ENCODE measurements around the gene RPL10. TPM values are rescaled to one million over a fixed set of nuclear protein-coding genes. Genes with fewer than 3 reads are reported as not detected.

Gene RPL10
- total RNA-seq, result 1,000 to 10,000 TPM; 2,221 to 4,479 TPM

DNA sequence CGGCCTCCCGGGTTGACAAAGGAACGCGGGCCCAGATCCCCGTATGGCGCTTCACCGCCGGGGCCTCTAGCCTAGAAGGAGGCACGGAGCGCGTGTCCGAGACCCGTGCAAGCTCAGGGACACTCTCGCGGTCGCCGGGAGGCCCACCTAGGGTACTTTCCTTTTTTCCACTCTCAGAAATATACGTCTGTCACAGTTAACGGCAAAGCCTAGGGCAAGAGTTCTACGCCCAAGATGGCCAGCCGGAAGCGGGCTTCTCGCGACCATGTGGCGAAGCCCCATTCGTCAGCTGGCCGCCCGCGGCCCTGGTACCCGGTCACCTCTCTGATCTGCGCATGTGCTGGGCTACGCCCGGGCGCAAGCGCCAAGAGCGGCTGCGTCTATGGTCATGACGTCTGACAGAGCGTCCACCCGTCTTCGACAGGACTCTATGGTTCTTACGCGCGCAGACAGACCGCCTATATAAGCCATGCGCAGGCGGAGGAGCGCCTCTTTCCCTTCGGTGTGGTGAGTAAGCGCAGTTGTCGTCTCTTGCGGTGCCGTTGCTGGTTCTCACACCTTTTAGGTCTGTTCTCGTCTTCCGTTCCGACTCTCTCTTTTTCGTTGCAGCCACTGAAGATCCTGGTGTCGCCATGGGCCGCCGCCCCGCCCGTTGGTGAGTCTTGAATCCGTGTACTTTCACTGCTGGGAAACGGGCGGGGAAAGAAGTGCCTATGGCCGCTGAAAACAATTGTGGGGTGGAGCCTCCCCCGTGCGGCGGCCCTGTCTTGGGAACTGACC is at the start of gene RPL10:
Gene RPL10 (plus strand): TSS at position 490 of the 780 bp plus-strand sequence. CDS start 143 bp downstream, at position 633.
- Histone ChIP-seq H3K4me1 (ENCODE audit: control insufficient read depth in 1 of 2, low read depth in 2 of 2) (peaks cover 6 to 20% of the 10 kb centered on the region in 2 donors), H3K9me3 (no peaks in the 10 kb centered on the region), H3K4me3 (peak within 1 kb of the TSS; percentile 91), H3K27me3 (replicated peaks; ENCODE audit: insufficient read depth) (no peaks in the 10 kb centered on the region), H3K36me3 (peaks cover 18% of the 10 kb centered on the region), H3K27ac (peak within 1 kb of the TSS; percentile 98)
- TF ChIP-seq, protein P1, sequence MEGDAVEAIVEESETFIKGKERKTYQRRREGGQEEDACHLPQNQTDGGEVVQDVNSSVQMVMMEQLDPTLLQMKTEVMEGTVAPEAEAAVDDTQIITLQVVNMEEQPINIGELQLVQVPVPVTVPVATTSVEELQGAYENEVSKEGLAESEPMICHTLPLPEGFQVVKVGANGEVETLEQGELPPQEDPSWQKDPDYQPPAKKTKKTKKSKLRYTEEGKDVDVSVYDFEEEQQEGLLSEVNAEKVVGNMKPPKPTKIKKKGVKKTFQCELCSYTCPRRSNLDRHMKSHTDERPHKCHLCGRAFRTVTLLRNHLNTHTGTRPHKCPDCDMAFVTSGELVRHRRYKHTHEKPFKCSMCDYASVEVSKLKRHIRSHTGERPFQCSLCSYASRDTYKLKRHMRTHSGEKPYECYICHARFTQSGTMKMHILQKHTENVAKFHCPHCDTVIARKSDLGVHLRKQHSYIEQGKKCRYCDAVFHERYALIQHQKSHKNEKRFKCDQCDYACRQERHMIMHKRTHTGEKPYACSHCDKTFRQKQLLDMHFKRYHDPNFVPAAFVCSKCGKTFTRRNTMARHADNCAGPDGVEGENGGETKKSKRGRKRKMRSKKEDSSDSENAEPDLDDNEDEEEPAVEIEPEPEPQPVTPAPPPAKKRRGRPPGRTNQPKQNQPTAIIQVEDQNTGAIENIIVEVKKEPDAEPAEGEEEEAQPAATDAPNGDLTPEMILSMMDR (IDR thresholded peaks at IDR 0.05), result no peak
- DNase-seq (ENCODE audit: low spot score), result peak; percentile 62
- peak; percentile 87 for ATAC-seq (ENCODE audit: insufficient number of reproducible peaks, low FRiP score, low read depth)

DNA sequence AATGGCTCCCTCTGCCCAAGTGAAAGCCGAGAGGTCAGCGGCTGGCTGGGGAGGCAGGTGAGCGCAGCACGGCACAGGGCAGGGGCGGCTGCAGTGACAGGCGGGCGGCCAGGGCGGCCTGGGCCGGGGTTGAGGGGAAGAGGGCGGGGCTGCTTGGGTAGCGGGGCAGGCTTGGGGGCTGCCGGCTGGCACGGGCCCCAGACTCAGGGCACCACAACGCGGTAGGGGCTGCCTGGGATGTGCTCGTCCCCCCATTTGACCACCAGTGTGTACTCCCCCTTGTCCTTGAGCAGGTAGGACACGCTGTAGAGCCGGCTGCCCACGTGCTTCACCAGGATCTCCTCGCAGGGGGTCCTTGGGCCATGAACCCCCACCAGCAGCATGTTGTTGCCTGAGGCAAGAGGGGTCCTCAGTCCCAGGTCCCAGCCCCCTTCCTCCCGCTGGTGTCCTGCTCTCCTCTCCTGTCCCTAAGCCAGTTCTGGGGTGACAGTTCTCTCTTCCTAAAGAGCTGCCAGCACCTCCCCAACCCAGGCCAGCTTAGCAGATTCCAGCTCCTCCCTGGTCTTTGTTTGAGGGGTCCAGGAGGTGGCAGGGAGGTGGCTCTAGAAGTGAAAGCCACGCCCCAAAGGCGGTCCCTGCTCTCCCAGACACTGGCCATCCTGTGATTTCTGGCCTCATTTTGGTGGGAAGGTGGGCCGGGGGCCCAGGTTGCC is 49.4 kb upstream of the RPL10 start:
- H3K27me3 ChIP-seq (replicated peaks; ENCODE audit: insufficient read depth), result no peaks in the 10 kb centered on the region
- no peak for DNase-seq (ENCODE audit: low spot score)
- TF ChIP-seq, protein P1 (IDR thresholded peaks at IDR 0.05), result no peak
- H3K27ac ChIP-seq, result peak overlapping the region; percentile 47 to 49
- ATAC-seq (ENCODE audit: insufficient number of reproducible peaks, low FRiP score, low read depth), result no peak
- no peaks in the 10 kb centered on the region for H3K9me3 ChIP-seq
- no peaks in the 10 kb centered on the region for H3K4me1 ChIP-seq (ENCODE audit: control insufficient read depth in 1 of 2, low read depth in 2 of 2)
- H3K4me3 ChIP-seq, result no peak overlapping the region
- peaks cover 51% of the 10 kb centered on the region for H3K36me3 ChIP-seq

DNA sequence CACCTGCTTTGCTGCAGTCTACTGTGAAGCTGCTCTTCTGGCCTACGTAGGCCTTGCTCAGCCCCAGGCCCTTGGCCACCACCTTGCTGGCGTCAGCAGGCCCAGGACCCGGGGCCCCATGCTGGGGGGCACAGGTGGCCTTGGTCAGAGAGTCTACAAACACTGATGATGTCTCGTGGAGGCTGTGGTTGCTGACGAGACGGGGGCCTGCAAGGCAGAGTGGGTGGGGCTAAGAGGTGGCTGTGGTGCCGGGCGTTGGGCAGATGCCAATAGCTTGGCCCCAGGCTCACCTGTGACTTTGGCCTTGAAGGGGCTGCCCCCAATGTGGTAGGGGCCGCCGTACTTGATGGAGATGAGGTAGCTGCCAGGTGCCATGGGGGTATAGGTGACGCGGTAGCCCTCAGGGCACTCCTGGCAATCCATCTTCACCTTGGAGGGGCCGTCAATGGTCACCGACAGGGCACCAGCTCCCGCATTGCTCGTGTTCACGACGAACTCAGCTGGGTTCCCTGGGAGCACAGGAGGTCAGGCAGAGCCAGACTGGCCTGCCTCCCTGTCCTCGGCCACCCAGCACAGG is 48.7 kb upstream of the RPL10 start:
- no peaks in the 10 kb centered on the region for H3K27me3 ChIP-seq (replicated peaks; ENCODE audit: insufficient read depth)
- H3K9me3 ChIP-seq, result no peaks in the 10 kb centered on the region
- peaks cover 55% of the 10 kb centered on the region for H3K36me3 ChIP-seq
- ATAC-seq (ENCODE audit: insufficient number of reproducible peaks, low FRiP score, low read depth), result no peak
- no peaks in the 10 kb centered on the region for H3K4me1 ChIP-seq (ENCODE audit: control insufficient read depth in 1 of 2, low read depth in 2 of 2)
- TF ChIP-seq, protein P1 (IDR thresholded peaks at IDR 0.05), result no peak
- no peak overlapping the region for H3K4me3 ChIP-seq
- peak overlapping the region; percentile 47 to 49 for H3K27ac ChIP-seq
- no peak for DNase-seq (ENCODE audit: low spot score)

DNA sequence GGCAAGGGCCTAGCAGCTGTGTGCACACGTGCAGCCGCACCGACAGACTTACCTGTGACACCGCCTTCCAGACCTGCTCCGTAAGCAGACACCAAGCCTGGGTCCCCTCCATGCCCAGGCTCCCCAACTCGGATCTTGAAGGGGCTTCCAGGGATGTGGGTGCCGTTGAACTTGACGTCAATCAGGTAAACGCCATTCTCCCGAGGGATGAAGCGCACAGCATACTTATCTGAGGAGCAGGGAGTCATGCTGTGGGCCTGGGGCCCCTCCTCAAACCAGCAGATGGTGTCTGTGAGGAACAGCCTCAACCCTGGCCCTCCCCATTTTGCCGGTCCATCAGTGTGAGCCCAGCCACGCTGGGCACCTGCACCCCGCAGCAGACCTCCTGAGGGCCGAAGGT is 48.2 kb upstream of the RPL10 start:
- Histone ChIP-seq H3K9me3 (no peaks in the 10 kb centered on the region), H3K27ac (peak overlapping the region in 1 of 2 donors; percentile 17), H3K4me3 (no peak overlapping the region), H3K4me1 (ENCODE audit: control insufficient read depth in 1 of 2, low read depth in 2 of 2) (no peaks in the 10 kb centered on the region), H3K27me3 (replicated peaks; ENCODE audit: insufficient read depth) (no peaks in the 10 kb centered on the region), H3K36me3 (peaks cover 61% of the 10 kb centered on the region)
- no peak for ATAC-seq (ENCODE audit: insufficient number of reproducible peaks, low FRiP score, low read depth)
- no peak for DNase-seq (ENCODE audit: low spot score)
- TF ChIP-seq, protein P1 (IDR thresholded peaks at IDR 0.05), result no peak
